Loucy (cell line): ENCODE measurements around the gene DUSP18.

Experiments used
- H2AFZ ChIP-seq: fragments of 200-600 bp; sonication (generic); 2 replicates; pipeline ENCODE4 v1.6.0; 2016; ENCODE audit warnings: antibody characterized with exemption, mild to moderate bottlenecking, low read length, moderate library complexity
- H3F3A ChIP-seq: fragments of 200-600 bp; 2 replicates; pipeline ENCODE4 v1.6.0; 2016; ENCODE audit warnings: antibody characterized with exemption, low read depth, mild to moderate bottlenecking
- H3K27me3 ChIP-seq: fragments of 200-600 bp; sonication (generic); 2 replicates; pipeline ENCODE4 v1.6.1; 2014; ENCODE audit warnings: low read length, mild to moderate bottlenecking; ENCODE audit not compliant: insufficient read depth, poor library complexity, severe bottlenecking
- H3K36me3 ChIP-seq: fragments of 200-600 bp; sonication (generic); 2 replicates; pipeline ENCODE4 v1.6.1; 2016; ENCODE audit warnings: low read length; ENCODE audit not compliant: insufficient read depth
- H3K4me1 ChIP-seq: fragments of 200-600 bp; sonication (generic); 2 replicates; pipeline ENCODE4 v1.5.1; 2014; ENCODE audit warnings: low read length, mild to moderate bottlenecking; ENCODE audit not compliant: insufficient read depth, poor library complexity, severe bottlenecking
- H3K4me2 ChIP-seq: fragments of 200-600 bp; sonication (generic); 2 replicates; pipeline ENCODE4 v1.6.0; 2014; ENCODE audit warnings: antibody characterized with exemption, low read length, low read depth, mild to moderate bottlenecking; ENCODE audit not compliant: poor library complexity, severe bottlenecking
- H3K4me3 ChIP-seq: fragments of 200-600 bp; sonication (generic); 2 replicates; pipeline ENCODE4 v1.5.1; 2014; ENCODE audit warnings: low read length, mild to moderate bottlenecking, mixed read lengths; ENCODE audit not compliant: poor library complexity, severe bottlenecking
- H3K79me2 ChIP-seq: fragments of 200-600 bp; sonication (generic); 2 replicates; pipeline ENCODE4 v1.6.1; 2014; ENCODE audit warnings: low read length; ENCODE audit not compliant: insufficient read depth
- H3K9ac ChIP-seq: fragments of 200-600 bp; sonication (generic); 2 replicates; pipeline ENCODE4 v1.6.0; 2014; ENCODE audit warnings: mild to moderate bottlenecking, low read depth, low read length, moderate library complexity; ENCODE audit not compliant: poor library complexity, severe bottlenecking
- H3K9me2 ChIP-seq: fragments of 200-600 bp; sonication (generic); replicated peaks from 2 replicates; pipeline ENCODE4 v1.6.1; 2016; ENCODE audit warnings: low read depth, low read length, mixed read lengths
- H3K9me3 ChIP-seq: fragments of 200-600 bp; sonication (generic); 2 replicates; pipeline ENCODE4 v1.6.1; 2014; ENCODE audit warnings: mild to moderate bottlenecking, antibody characterized with exemption, low read length, low read depth; ENCODE audit not compliant: insufficient read depth
- H4K20me1 ChIP-seq: fragments of 200-600 bp; sonication (generic); 2 replicates; pipeline ENCODE4 v1.6.0; 2014; ENCODE audit warnings: antibody characterized with exemption, low read length, mild to moderate bottlenecking; ENCODE audit not compliant: insufficient read depth, poor library complexity, severe bottlenecking
- CTCF ChIP-seq: fragments of 200-600 bp; sonication (generic); conservative IDR thresholded peaks from 2 replicates; pipeline ENCODE4 v1.5.1; 2014; ENCODE audit warnings: mild to moderate bottlenecking, antibody characterized with exemption, low read length
- EZH2phosphoT487 ChIP-seq: fragments of 200-600 bp; IDR thresholded peaks from 2 replicates; pipeline ENCODE4 v1.6.1; 2018; ENCODE audit warnings: antibody characterized with exemption, mild to moderate bottlenecking, moderate library complexity, borderline replicate concordance

DUSP18 gene

GRCh38 chr22:30695351-30695851, 27.7 kb upstream of the DUSP18 start:
- Histone ChIP-seq H3K79me2 (no peaks in the 10 kb centered on the region), H3K36me3 (no peaks in the 10 kb centered on the region), H3F3A (no peaks in the 10 kb centered on the region), H3K9me2 (no peaks in the 10 kb centered on the region), H3K27me3 (no peaks in the 10 kb centered on the region), H4K20me1 (no peaks in the 10 kb centered on the region), H3K4me1 (no peaks in the 10 kb centered on the region), H3K9ac (no peak overlapping the region), H3K4me2 (no peak overlapping the region), H3K9me3 (no peaks in the 10 kb centered on the region), H2AFZ (no peak overlapping the region), H3K4me3 (no peak overlapping the region)
- TF ChIP-seq CTCF (no peak), EZH2phosphoT487 (no peak)

GRCh38 chr22:30694640-30695350, 27.1 kb upstream of the DUSP18 start, which contains the start of gene OSBP2:
TSS of gene OSBP2 (plus strand) at chr22:30694874. CDS start at chr22:30694910, 36 bp downstream.
- no peak within 1 kb of the TSS for H2AFZ ChIP-seq

GRCh38 chr22:30694171-30694639, 26.5 kb upstream of the DUSP18 start:
- H3K4me2 ChIP-seq, result no peak overlapping the region
- H3K9ac ChIP-seq, result no peak overlapping the region
- TF ChIP-seq CTCF (no peak), EZH2phosphoT487 (no peak)
- H3K9me2 ChIP-seq, result no peaks in the 10 kb centered on the region
- H3K4me1 ChIP-seq, result no peaks in the 10 kb centered on the region
- no peaks in the 10 kb centered on the region for H3K36me3 ChIP-seq
- H3K9me3 ChIP-seq, result no peaks in the 10 kb centered on the region
- no peak overlapping the region for H2AFZ ChIP-seq
- H4K20me1 ChIP-seq, result no peaks in the 10 kb centered on the region
- H3K27me3 ChIP-seq, result no peaks in the 10 kb centered on the region
- H3K79me2 ChIP-seq, result no peaks in the 10 kb centered on the region
- H3K4me3 ChIP-seq, result no peak overlapping the region
- no peaks in the 10 kb centered on the region for H3F3A ChIP-seq

More at GRCh38 chr22:30694640-30695350, 27.1 kb upstream of the DUSP18 start, which contains the start of gene OSBP2:
- Histone ChIP-seq H3K27me3 (no peaks in the 10 kb centered on the region), H3K36me3 (no peaks in the 10 kb centered on the region), H3K4me1 (no peaks in the 10 kb centered on the region), H3K9me2 (no peaks in the 10 kb centered on the region), H3K9ac (no peak within 1 kb of the TSS), H3F3A (no peaks in the 10 kb centered on the region), H3K79me2 (no peaks in the 10 kb centered on the region), H3K4me2 (no peak within 1 kb of the TSS), H3K4me3 (no peak within 1 kb of the TSS), H3K9me3 (no peaks in the 10 kb centered on the region), H4K20me1 (no peaks in the 10 kb centered on the region)
- TF ChIP-seq EZH2phosphoT487, result no peak
- TF ChIP-seq CTCF, result no peak
